GM12891 (cell line): ENCODE measurements around the gene FMN1.

Source experiments
- POLR2A ChIP-seq: IDR thresholded peaks from 2 replicates; pipeline ENCODE4 v1.6.1; 2011; ENCODE audit warnings: low read depth, low read length, control low read depth
- POLR2AphosphoS5 ChIP-seq: IDR thresholded peaks from 2 replicates; pipeline ENCODE4 v1.6.1; 2011; ENCODE audit warnings: low read depth, low read length, control low read depth
- TAF1 ChIP-seq: IDR thresholded peaks from 2 replicates; pipeline ENCODE4 v1.6.1; 2011; ENCODE audit warnings: low read depth, low read length, control low read depth

GRCh38 chr15:32746116-32746857 lies 448.2 kb downstream of the FMN1 start:
- TF ChIP-seq POLR2A, result no peak
- TF ChIP-seq POLR2AphosphoS5, result no peak
- no peak for TF ChIP-seq TAF1
